Stimulated activated CD4-positive, alpha-beta T cell treated with anti-CD3 and anti-CD28 coated beads, Interleukin-2, amount 100 ng/mL, for 24 hours (primary cell): ENCODE data around the gene ENTPD2.

Source experiments
- DNase-seq, 2 donors: peaks; one replicate each; pipeline ENCODE4 v3.0.0-alpha.2; 2020

The ENTPD2 gene

GRCh38 chr9:137078701-137079400 lies 25.0 kb upstream of the ENTPD2 start:
- DNase-seq = no peak

- DNase-seq = peak; percentile 37 to 49
Measured at GRCh38 chr9:137077758-137078693, 24.2 kb upstream of the ENTPD2 start.

- DNase-seq = peak; percentile 51 to 62
Measured at GRCh38 chr9:137077010-137077747, 23.3 kb upstream of the ENTPD2 start, which contains the start of gene UAP1L1. TSS of gene UAP1L1 (plus strand) at chr9:137077517. CDS start at chr9:137077533, 16 bp downstream.

GRCh38 chr9:137076636-137077009 lies 22.8 kb upstream of the ENTPD2 start:
- DNase-seq = no peak

- DNase-seq = no peak
Measured at GRCh38 chr9:137075275-137075775, 21.5 kb upstream of the ENTPD2 start.

- no peak for DNase-seq
Measured at GRCh38 chr9:137074657-137075274, 20.9 kb upstream of the ENTPD2 start.

- no peak for DNase-seq
Measured at GRCh38 chr9:137073992-137074399, 20.1 kb upstream of the ENTPD2 start.

GRCh38 chr9:137071282-137071681 lies 17.4 kb upstream of the ENTPD2 start:
- DNase-seq = no peak

- DNase-seq = no peak
Measured at GRCh38 chr9:137070906-137071275, 17.0 kb upstream of the ENTPD2 start.

GRCh38 chr9:137070201-137070905 lies 16.5 kb upstream of the ENTPD2 start, which contains the start of gene SAPCD2:
TSS of gene SAPCD2 (minus strand) at chr9:137070557. CDS start at chr9:137070460, 97 bp downstream.
- DNase-seq = peak; percentile 84 to 86

- no peak for DNase-seq
Measured at GRCh38 chr9:137069508-137070091, 15.7 kb upstream of the ENTPD2 start.

GRCh38 chr9:137068539-137069507 lies 15.0 kb upstream of the ENTPD2 start:
- DNase-seq = no peak

- DNase-seq = peak; percentile 88
Measured at GRCh38 chr9:137067860-137068538, 14.1 kb upstream of the ENTPD2 start.

- DNase-seq = no peak
Measured at GRCh38 chr9:137066096-137066861, 12.4 kb upstream of the ENTPD2 start.

- DNase-seq = no peak
Measured at GRCh38 chr9:137065336-137065967, 11.6 kb upstream of the ENTPD2 start.

GRCh38 chr9:137064880-137065164 lies 11.0 kb upstream of the ENTPD2 start:
- DNase-seq = no peak

- DNase-seq = peak; percentile 77 to 81
Measured at GRCh38 chr9:137064027-137064879, 10.4 kb upstream of the ENTPD2 start.
